Inflammatory macrophage treated with lipopolysaccharide for 1 hour (primary cell): Measurements from ENCODE around the gene LAMC3.

ENCODE experiments used
- DNase-seq, 2 donors: peaks; one replicate each; pipeline ENCODE4 v3.0.0-alpha.2; 2020 to 2022

LAMC3 gene

DNA sequence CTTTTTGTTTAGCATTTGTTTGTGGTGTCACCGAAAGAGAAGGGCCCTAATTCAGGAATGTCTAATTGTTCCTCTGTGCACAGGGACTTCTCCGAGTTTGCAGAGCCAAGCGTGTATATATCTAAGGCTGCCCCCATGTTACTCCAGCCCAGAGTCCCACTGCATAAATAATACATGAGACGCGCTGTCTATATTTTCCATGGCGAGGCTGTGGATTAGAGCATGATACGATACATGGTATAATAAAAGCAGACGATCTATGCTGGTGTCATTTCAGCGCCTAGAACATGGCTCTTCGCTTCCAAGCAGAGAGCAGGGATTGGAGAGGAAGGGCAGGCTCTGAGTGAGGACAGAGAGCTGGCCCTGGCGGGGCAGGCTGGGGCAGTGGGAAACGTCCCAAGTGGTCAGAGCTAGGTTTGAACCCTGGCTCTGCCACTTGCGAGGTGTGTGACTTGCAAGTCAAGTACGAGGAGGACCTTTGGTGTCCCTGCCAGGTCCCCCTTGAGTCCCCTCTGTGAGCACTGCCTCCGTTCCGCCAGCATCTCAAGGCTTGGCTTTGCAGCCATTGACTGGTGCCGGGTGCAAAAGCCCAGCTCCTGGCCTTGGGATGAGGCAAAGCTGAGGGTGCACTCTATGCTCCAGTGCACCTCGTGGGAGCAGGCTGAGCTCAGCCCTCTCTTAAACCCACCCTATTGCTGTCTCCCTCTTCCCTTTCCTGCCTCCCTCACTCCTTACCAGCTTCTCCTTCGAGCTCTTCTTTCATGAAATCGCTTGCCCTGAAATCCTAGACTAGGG is 29.2 kb upstream of the LAMC3 start:
- DNase-seq = no peak

DNA sequence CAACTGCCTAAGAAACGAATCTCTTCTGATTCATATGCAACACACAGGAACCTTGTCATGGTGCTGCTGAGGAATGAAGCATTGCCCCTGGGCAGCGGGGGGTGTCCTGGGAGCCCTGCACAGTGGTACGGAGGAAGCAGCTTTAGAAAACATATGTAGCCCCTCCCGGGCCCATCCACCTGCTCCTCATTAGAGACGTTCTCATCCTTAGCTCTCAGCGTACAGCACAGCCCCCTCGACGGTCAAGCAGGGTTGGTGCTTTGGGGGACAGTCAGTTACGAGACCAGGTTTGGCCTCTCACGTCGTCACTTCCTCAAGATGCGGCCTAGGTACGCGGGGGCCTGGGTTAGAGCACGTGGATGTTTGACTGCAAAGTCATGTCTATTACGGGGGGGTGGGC is 28.4 kb upstream of the LAMC3 start:
- no peak for DNase-seq

GRCh38 chr9:130981002-130981755 is 27.8 kb upstream of the LAMC3 start:
- DNase-seq = no peak

DNA sequence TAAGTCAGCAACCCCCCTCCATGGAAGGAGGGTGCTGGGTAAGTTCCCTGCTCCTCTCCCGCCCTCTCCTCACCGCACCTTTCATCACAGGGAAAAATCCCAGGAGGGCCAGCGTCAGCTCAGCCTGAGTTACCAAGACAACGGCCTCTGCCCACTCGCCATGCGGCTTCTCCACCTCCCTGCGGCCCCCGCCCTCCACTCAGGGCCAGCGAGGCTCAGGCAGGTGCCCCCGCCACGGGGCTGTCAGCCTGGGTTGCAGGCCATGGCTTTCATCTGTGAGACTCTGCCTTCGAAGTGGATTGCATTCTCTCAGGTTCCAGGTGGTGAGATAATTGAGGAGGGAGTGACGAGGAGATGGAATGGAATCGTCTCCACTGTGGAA is 27.2 kb upstream of the LAMC3 start:
- DNase-seq = no peak

DNA sequence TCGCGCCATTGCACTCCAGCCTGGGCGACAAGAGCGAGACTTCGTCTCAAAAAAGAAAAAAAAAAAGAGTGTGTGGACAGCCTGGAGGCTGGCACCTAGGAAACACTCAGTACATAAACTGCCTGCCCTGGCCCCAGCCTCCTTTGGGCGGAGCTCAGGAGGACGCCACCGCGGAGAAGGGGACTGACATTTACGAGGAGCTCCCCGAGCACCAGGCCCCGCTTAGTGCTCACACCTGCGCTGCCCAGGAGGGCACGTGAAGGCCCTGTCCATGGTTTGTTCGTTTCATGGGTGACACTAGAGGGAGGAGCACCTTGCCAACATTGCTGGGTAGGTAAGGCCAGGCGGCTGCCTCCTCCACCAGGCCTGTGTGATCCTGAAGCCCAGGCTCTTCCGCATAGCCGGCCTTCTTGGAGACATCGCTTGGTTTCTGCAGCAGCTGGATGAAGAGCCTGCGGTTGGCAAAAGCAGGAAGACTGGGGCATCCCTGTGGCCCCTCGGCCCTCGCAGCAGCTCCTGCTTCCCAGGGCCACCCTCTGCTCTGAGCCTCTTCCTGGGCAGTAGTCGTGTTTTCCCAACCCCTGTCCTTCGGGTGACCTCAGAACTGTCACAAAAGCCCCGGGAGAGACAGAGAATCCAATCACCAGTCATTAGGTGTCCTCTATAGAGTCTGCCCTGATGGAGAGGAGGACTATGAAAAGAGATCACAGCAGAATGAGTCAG is 26.2 kb upstream of the LAMC3 start:
- DNase-seq = no peak

GRCh38 chr9:130983359-130983670 is 25.7 kb upstream of the LAMC3 start:
- DNase-seq = no peak

- DNase-seq = no peak
Observed at GRCh38 chr9:130983970-130984369, 25.0 kb upstream of the LAMC3 start.

DNA sequence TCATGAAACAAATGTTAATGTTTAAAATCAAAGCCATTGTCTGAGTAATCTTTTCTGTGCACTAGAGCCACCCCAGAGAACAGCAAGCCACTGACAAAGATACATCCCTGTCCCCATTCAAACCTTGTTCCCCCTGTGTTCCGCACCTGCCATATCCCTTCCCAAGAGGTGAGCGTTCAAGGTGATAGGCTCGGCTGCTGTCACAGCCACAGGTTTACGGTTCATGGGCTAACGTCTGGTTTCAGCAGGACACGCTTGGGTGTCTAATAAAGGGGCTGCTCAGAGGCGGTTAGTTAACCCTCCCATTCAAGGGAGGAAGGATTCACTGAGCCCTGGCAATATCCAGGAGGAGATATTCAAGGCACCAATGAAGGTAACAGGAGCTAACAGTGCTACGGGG is 24.5 kb upstream of the LAMC3 start:
- DNase-seq = no peak

- DNase-seq = no peak
Observed at GRCh38 chr9:130985029-130985428, 23.9 kb upstream of the LAMC3 start.

DNA sequence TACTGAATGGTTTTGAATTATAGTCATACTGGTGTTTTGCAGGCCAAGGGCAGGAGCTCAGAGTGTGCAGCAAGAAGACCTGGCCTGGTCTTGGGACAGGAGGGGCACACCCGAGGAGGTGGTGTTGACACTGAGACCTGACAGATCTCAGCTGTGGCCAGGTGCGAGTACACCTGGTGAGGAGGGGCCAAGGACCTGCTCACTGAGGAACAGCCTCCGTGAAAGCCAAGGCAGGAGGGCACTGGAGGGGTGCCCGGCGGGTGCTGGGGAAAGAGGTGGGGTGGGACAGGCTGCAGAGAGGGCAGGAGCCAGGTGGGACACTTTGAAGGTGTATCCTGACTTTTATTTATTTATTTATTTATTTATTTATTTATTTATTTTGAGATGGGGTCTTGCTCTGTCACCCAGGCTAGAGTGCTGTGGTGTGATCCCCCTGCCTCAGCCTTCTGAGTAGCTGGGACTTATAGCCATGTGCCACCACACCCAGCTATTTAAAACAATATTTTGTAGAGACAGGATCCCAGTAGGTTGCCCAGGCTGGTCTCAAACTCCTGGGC is 23.3 kb upstream of the LAMC3 start:
- DNase-seq = no peak

GRCh38 chr9:130986356-130986965 is 22.5 kb upstream of the LAMC3 start:
- DNase-seq = no peak

GRCh38 chr9:130987054-130987453 is 21.9 kb upstream of the LAMC3 start:
- DNase-seq = no peak

- DNase-seq = no peak
Observed at GRCh38 chr9:130987738-130988399, 21.1 kb upstream of the LAMC3 start.

- DNase-seq = no peak
Observed at GRCh38 chr9:130988400-130988747, 20.6 kb upstream of the LAMC3 start.

GRCh38 chr9:130988905-130989304 is 20.1 kb upstream of the LAMC3 start:
- no peak for DNase-seq

- DNase-seq = no peak
Observed at GRCh38 chr9:130989391-130989790, 19.6 kb upstream of the LAMC3 start.

GRCh38 chr9:130989891-130990290 is 19.1 kb upstream of the LAMC3 start:
- no peak for DNase-seq

DNA sequence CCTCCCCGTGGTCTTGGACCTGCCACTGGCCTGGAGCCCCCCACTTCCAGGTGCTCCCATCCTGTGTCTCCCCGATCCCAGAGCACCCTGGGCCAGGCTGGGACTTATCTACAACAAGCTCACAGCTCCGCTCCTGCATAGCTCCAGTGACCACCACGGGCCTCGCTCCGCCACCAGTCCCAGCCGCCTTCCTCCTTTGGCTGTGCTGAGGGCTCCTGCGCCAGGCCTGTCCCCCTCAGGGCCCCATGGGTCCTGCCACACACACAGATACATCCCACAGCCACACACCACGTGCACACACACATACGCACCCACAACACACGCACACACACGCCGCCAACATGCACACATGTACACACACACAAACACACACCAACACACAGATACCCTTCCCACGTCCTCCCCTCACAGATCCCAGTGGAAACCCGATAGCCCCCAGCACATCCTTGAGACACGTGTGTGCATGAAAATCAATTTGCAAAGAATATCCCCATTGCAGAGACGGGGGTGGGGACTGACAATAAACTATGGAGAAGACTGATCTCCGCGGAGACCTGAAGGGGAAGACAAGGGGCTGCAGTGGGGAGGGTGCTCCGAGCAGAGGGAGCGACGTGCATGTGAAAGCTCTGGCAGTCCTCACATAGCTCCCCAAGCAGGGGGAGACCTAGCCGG is 18.5 kb upstream of the LAMC3 start:
- DNase-seq = no peak

GRCh38 chr9:130990978-130991777 is 17.8 kb upstream of the LAMC3 start:
- no peak for DNase-seq

- no peak for DNase-seq
Observed at GRCh38 chr9:130991778-130992681, 16.9 kb upstream of the LAMC3 start.
